ENCODE measurements around the gene CASP2.

The CASP2 gene

GRCh38 chr7:143331179-143331801 is 43.1 kb downstream of the CASP2 start:
- FAIRE-seq = no peak
- DNase-seq (ENCODE audit: low spot score) = no peak

- FAIRE-seq (no peak), DNase-seq (ENCODE audit: low spot score) (no peak)
Observed at GRCh38 chr7:143334244-143334643, 46.1 kb downstream of the CASP2 start.

DNA sequence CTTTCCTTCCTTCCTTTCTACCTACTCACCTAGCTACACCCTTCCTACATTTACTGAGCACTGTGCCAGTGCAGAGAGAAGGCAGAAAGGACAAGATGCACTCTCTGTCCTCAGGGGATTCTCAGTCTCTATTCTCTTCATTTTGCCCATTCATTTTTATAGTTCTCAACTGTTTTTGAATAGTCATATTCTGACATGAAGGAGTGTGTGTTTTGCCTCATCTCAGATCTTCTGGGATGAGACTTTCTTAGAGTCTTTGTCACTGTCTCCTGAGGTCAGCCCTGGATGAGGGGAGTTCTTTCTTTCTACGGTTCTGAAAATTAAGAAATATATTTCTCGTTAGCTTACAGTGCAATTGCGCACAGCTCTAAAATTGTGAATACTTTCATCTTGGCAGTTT is 49.1 kb downstream of the CASP2 start:
- FAIRE-seq = no peak
- DNase-seq (ENCODE audit: low spot score) = no peak

GRCh38 chr7:143341842-143342241 is 53.7 kb downstream of the CASP2 start:
- FAIRE-seq = no peak
- DNase-seq (ENCODE audit: low spot score) = no peak

- DNase-seq (ENCODE audit: low spot score) = no peak
- FAIRE-seq = no peak
Observed at GRCh38 chr7:143343596-143343995, 55.4 kb downstream of the CASP2 start.

- FAIRE-seq (no peak), DNase-seq (ENCODE audit: low spot score) (no peak)
Observed at GRCh38 chr7:143345428-143345900, 57.3 kb downstream of the CASP2 start.

- DNase-seq (ENCODE audit: low spot score) (no peak), FAIRE-seq (no peak)
Observed at GRCh38 chr7:143346018-143346417, 57.9 kb downstream of the CASP2 start.

GRCh38 chr7:143347950-143348349 is 59.8 kb downstream of the CASP2 start:
- DNase-seq (ENCODE audit: low spot score) = no peak
- no peak for FAIRE-seq

GRCh38 chr7:143351060-143351459 is 62.9 kb downstream of the CASP2 start:
- no peak for FAIRE-seq
- no peak for DNase-seq (ENCODE audit: low spot score)

GRCh38 chr7:143351574-143351973 is 63.4 kb downstream of the CASP2 start:
- FAIRE-seq (no peak), DNase-seq (ENCODE audit: low spot score) (no peak)

DNA sequence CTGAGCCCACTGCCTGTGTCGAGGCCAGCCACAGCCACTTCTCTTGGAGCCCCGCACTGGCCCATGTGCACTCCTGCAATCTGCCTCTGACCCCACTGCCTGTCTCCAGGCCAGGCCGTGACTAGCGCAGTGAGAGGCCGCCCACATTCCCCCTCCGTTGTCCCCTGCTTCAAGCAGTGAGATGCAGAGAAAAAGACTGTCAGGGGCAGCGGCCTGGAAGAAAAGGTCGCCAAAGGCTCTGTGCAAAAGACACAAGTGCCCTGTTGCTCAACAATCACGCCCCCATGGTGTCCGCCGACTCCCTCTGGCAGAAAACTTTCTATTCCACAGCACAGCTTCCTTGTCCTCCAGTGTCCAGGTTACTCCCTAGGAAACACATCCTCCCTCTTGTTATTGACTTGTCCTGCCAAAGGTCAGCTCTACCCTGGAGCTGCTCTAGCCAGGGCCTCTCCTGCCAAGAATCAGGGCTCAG is 64.4 kb downstream of the CASP2 start:
- DNase-seq (ENCODE audit: low spot score) = no peak
- FAIRE-seq = no peak

DNA sequence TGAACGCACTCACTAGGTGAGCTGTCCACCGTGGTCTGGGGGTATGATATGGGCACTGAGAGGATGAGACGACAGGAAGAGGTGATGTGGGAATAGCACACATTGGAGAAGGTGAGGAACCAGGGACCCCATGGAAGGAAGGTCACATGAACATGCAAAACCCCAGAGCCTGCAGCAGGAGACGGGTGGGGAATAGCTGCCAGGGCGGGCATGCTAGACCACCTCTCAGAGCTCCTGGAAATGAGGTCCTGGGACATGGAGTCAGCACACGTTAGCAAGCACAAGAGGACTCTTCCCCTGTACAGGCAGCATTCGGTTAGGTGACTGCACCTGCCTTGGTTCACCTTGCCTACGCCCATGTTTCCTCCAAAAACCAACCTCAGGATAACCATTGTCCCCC is 66.2 kb downstream of the CASP2 start:
- FAIRE-seq = no peak
- DNase-seq (ENCODE audit: low spot score) = no peak

- DNase-seq (ENCODE audit: low spot score) = no peak
Observed at GRCh38 chr7:143354965-143355364, 66.8 kb downstream of the CASP2 start.

GRCh38 chr7:143355450-143356385 is 67.6 kb downstream of the CASP2 start:
- no peak for DNase-seq (ENCODE audit: low spot score)
- FAIRE-seq = no peak

More at GRCh38 chr7:143354965-143355364, 66.8 kb downstream of the CASP2 start:
- no peak for FAIRE-seq

- FAIRE-seq = no peak
Observed at GRCh38 chr7:143356414-143357050, 68.4 kb downstream of the CASP2 start.

More at GRCh38 chr7:143356414-143357050, 68.4 kb downstream of the CASP2 start:
- no peak for DNase-seq (ENCODE audit: low spot score)
